ENCODE data around the gene TRMT1L. TPM values are rescaled to one million over a fixed set of nuclear protein-coding genes. Genes with fewer than 3 reads are reported as not detected.

TRMT1L gene
- total and polyA plus RNA-seq, 10 of the 15 experiments (the other 5 are each of a cell fraction or from before 2014, with no cell fraction given): 3.5 to 35.2 (median 16.9) TPM

GRCh38 chr1:185170291-185170848 is 13.6 kb upstream of the TRMT1L start:
- no peaks in the 10 kb centered on the region for H3K79me2 ChIP-seq (ENCODE audit: control insufficient read depth, insufficient read depth, low read length)
- ChIA-PET POLR2A (interaction anchor here (0.7 to 1.7 kb wide), 2 partner anchors 8 to 13 kb away, joined by 3 to 5 read pairs; partner anchors contain the start of genes SWT1 and TRMT1L), SMC1A (ENCODE audit: uncharacterized antibody, unreplicated experiment) (interaction anchor here (0.6 to 4.7 kb wide), 51 partner anchors 9 to 510 kb away, joined by 3 to 50 read pairs (median 4); partner anchors contain the start of genes NIBAN1 and SWT1), CTCF (interaction anchor here (0.7 to 8.2 kb wide), 101 partner anchors 9 to 678 kb away, joined by 3 to 121 read pairs (median 4); partner anchors contain the start of genes NIBAN1, RNF2, SWT1 and TRMT1L), RAD21 (ENCODE audit: unreplicated experiment) (interaction anchor here (0.7 to 6.2 kb wide), 30 partner anchors 8 to 510 kb away, joined by 3 to 65 read pairs (median 4); partner anchors contain the start of genes NIBAN1, RNF2, SWT1 and TRMT1L)
- no peaks in the 10 kb centered on the region for H3K9me3 ChIP-seq (replicated peaks; ENCODE audit: control insufficient read depth, insufficient read depth, low read length)
- DNase-seq (ENCODE audit: low read depth, low spot score) (peak; percentile 32), ATAC-seq (peak; percentile 97), FAIRE-seq (peak; percentile 95)
- no peaks in the 10 kb centered on the region; the same call in 1 of the 2 replicates for H3K4me1 ChIP-seq (ENCODE audit: control insufficient read depth, insufficient read depth, low read length)
- 16% methylated on average over 5 of the region's 5 CpGs for WGBS (ENCODE audit: insufficient coverage, insufficient replicate concordance, low lambda C conversion rate, missing lambda C conversion rate)
- BruUV-seq (replicated peaks): no TSS peak
- H3K27me3 ChIP-seq (replicated peaks in 1 of 2; ENCODE audit: control insufficient read depth in 2 of 2, insufficient read depth in 2 of 2, low read length in 1 of 2): no peaks in the 10 kb centered on the region
- no peaks in the 10 kb centered on the region for H3K36me3 ChIP-seq (ENCODE audit: control insufficient read depth in 2 of 2, insufficient read depth in 2 of 2, low read length in 1 of 2)
- no peak for TF ChIP-seq ELK1 (IDR thresholded peaks at IDR 0.05; ENCODE audit: low read depth, low read length)
- peak; percentile 48; the same call in 1 of the 2 replicates for TF ChIP-seq RB1 (IDR thresholded peaks at IDR 0.05; ENCODE audit: borderline replicate concordance)
- 0 out of 2 replicates have a peak, but pooled peaks have one; percentile 23 for TF ChIP-seq CREM (IDR thresholded peaks at IDR 0.05; ENCODE audit: low read depth)
- TF ChIP-seq CTCF (IDR thresholded peaks at IDR 0.05 in 2 of 3, conservative IDR thresholded peaks at IDR 0.05 in 1 of 3; ENCODE audit: control insufficient read depth in 2 of 3, extremely low read depth in 1 of 3, insufficient read depth in 1 of 3, low read depth in 3 of 3, low read length in 3 of 3): peak; percentile 64 to 70 (median 67)
- no peak for TF ChIP-seq ZNF687 (IDR thresholded peaks at IDR 0.05)
- TF ChIP-seq FOXM1 (IDR thresholded peaks at IDR 0.05; ENCODE audit: low read depth, low read length): 0 out of 2 replicates have a peak, but pooled peaks have one; percentile 17
- TF ChIP-seq SMARCA5 (IDR thresholded peaks at IDR 0.05): peak; percentile 54; the same call in 1 of the 2 replicates
- TF ChIP-seq SMC3 (IDR thresholded peaks at IDR 0.05; ENCODE audit: borderline replicate concordance, low read length): peak; percentile 47; the same call in 1 of the 2 replicates
- no peak for TF ChIP-seq HDAC6 (IDR thresholded peaks at IDR 0.05; ENCODE audit: unreplicated experiment)
- TF ChIP-seq CBX5 (IDR thresholded peaks at IDR 0.05; ENCODE audit: low read depth): no peak
- peak; percentile 29; the same call in 1 of the 2 replicates for TF ChIP-seq RUNX3 (IDR thresholded peaks at IDR 0.05; ENCODE audit: low read length)
- peak; percentile 85 for TF ChIP-seq RAD21 (IDR thresholded peaks at IDR 0.05; ENCODE audit: insufficient read depth, low read depth, low read length)
- no peak overlapping the region for H3K9ac ChIP-seq (ENCODE audit: control insufficient read depth, insufficient read depth, low read length)
- no peaks in the 10 kb centered on the region for H4K20me1 ChIP-seq (ENCODE audit: control insufficient read depth, insufficient read depth)
- in situ Hi-C loops (cut with MboI) (no loop called here), intact Hi-C loops (cut with micrococcal nuclease; ENCODE audit: unreplicated experiment) (loop anchor here (1.0 kb wide), 2 partner anchors 188 to 365 kb away; no protein-coding TSS in a partner anchor)
- no peak overlapping the region for H3K4me3 ChIP-seq
- peak overlapping the region; percentile 79 for H2AFZ ChIP-seq (ENCODE audit: control insufficient read depth, low read depth, low read length)
- H3K4me2 ChIP-seq (ENCODE audit: control insufficient read depth, insufficient read depth): peak overlapping the region; percentile 41; the same call in 1 of the 2 replicates
- H3K27ac ChIP-seq (ENCODE audit: control insufficient read depth, insufficient read depth): no peak overlapping the region
